Effector CD8-positive, alpha-beta T cell (primary cell): ENCODE measurements around the gene CCN5.
"Not testable (repeated sequence)": the region's sequence is repeated elsewhere in the genome, so short reads cannot be mapped to it uniquely, and the experiment has no call there.

Experiments used
- DNase-seq: peaks from one replicate; lab custom pipeline; 2025; lab: John Stamatoyannopoulos, UW

CCN5 gene

DNA sequence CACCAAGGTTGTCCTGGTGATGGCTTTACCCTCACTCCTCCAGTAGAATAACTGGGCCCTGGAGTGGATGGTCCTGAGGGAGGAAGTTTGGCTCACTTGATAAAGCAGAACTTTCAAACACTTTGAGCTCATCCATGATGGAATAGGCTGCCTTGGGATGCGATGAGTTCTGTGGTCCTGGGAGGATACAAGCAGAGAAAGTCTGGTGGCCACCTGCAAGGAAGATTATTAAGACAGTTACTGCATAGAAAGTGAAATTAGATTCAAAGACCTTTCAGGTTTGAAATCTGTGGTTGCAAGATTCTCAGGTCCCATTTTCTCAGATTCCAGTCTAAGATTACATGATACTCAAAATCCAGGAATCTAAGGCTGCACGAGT is 19.9 kb upstream of the CCN5 start:
- no peak for DNase-seq

DNA sequence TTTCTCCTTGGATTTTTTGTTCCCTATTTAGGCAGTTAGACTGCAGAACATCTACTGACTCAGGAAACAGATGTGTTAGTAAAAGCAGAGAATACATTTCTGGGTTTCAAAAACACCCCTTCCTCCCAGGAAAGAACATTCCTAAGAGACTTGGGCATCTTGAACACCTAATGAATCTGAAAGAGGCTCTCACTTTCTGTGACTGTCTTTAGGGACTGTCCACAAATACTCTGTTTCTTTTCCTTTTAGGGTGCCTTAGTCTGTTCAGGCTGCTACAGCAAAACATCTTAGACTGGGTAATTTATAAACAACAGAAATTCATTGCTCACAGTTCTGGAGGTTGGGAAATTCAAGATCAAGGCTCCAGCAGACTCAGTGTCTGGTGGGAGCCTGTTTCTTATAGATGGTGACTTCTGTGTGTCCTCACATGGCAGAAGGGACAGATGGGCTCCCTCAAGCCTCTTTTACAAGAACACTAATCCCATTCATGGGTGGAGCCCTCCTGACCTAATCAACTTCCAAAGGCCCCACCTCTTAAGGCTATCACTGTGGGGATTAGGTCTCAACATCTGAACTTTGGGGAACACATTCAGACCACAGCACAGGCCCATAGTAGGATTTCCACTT is 19.4 kb upstream of the CCN5 start:
- DNase-seq: no peak

DNA sequence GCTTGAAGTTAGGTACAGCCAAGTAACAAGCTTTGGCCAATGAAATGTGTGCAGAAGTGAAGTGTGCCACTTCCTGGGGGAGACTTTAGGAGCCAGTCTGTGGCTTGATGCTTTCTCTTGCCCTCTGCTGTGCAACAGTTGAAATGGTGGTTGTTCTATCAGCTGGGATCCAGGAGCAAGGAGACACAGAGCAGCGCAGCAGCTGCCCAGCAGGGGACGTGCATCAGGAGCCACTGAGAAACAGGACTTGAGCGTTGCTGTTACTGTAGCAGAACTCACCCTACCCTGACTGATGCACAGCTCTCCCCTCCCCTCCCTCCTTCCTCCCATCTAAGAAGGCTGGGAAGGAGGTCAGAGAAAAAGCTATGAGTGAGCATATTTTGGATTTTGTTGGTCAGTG is 18.9 kb upstream of the CCN5 start:
- no peak for DNase-seq

DNA sequence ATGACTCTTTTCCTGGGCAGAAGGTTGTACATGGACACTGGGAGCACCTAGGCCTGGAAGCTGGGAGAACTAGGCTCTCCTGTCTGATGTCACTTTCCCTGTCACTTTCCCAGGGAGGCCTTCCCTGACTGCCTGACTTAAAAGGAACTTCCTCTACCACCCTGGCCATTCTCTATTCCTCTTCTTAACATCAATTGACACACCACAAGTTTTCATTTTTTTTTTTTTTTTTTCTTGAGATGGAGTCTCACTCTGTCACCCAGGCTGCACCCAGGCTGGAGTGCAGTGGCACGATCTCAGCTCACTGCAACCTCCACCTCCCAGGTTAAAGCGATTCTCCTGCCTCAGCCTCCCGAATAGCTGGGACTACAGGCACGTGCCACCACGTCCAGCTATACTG is 18.1 kb upstream of the CCN5 start:
- not testable (repeated sequence) for DNase-seq

DNA sequence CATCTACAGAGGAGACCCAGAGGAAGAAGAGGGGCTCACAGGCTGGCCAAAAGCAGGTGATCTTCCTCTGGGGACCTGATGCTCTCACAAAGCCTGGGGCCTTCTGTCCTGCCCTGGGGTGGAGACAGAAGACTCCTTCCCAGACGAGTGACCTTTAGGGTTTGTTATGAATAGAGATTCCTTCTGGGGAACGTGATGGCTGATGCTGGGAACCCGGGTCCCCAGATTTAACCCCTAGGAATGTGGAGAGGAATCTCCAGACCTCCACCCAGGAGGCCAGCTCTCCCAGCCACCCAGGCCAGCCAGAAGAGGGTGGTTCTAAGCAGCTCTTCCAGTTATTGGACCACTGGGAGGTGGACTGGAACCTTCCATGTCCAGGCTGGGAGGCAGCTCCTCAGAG is 16.8 kb upstream of the CCN5 start:
- no peak for DNase-seq

DNA sequence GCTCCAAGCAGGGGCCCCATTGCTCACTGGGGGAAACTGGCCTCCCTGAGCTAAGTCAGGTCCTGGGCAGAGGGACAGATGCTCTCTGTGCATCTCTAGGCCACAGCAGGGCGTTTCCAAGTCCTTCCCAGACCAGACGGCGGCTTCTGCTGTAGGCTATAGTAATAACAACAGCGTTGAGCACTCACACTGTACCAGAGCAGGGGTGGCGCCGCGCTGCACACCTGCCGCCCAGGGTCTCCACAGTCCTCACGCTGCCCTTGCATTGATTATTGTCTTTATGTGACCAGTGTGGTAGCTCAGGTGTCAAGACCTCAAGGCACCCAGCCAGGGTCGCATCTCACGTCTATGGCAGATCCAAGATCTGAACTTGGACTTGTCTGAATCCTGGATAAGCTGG is 14.9 kb upstream of the CCN5 start:
- no peak for DNase-seq

DNA sequence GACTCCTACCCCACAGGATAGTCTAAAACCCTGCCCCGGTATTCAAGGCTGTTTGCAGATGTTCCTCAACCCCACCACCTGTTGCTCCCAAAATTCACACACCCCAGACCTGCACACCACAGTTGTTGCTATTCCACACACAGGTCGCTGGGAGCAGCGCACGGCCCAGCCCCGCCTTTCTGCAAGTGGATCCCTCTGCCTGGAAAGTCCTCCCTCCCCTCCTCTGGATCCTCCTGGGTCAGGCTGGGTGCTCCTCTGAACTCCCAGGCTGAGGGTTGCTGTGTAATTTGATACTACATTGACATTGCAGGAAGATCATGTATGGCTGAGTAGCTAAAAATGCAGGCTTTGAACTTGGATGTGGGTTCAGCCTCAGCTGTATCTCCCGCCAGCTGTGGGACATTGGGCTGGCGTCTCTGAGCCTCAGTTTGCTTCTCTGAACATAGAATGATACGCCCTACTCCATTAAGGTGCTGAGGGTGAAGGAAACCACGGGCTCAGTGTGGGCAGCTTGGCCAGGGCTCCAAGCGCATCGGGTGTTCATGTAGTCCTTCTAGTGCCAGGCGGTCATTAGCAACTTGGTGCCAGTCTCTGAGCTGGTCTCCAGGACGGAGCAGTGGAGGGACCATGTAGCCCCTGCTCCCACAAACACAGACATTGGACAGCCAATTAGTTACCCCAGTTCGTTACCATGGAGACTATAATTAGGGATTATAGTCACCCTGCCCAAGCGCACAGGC is 13.9 kb upstream of the CCN5 start:
- DNase-seq: no peak

DNA sequence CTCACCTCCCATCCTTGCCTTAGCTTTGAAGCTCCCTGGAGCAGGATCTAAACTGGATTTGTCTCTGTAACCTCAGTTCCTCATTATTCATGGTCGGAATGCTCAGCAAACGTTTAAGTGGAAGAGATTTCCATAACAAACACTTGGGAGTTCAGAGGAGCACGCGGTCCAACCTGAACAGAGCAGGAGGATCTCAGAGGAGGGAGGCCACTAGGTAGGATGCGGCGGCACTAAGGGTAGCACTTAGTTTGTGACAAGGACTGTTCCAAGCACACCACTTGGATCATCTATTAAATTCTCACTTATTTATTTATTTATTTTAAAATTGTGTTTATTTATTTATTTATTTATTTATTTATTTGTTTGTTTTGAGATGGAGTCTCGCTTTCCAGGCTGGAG is 13.3 kb upstream of the CCN5 start:
- DNase-seq: no peak

DNA sequence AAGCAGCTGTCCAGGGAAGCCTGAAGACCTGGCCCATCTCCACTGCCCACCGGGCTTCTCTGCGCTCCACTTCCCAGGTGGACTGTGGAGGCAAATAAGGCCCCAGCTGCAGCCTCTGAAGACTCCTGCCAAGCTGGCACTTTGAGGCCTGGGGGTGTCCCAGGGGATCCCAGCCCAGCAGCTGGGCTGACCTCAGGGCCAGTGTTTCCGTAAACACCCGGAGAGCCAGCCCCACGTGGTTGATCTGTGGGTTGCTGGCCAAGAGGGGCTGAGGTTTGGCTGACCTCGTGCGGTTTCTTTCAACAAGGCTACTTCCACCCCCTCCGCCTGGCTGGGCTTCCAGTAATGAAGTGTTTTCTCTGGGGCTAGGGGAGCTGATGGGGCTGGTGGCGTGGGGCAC is 12.4 kb upstream of the CCN5 start:
- DNase-seq: no peak

DNA sequence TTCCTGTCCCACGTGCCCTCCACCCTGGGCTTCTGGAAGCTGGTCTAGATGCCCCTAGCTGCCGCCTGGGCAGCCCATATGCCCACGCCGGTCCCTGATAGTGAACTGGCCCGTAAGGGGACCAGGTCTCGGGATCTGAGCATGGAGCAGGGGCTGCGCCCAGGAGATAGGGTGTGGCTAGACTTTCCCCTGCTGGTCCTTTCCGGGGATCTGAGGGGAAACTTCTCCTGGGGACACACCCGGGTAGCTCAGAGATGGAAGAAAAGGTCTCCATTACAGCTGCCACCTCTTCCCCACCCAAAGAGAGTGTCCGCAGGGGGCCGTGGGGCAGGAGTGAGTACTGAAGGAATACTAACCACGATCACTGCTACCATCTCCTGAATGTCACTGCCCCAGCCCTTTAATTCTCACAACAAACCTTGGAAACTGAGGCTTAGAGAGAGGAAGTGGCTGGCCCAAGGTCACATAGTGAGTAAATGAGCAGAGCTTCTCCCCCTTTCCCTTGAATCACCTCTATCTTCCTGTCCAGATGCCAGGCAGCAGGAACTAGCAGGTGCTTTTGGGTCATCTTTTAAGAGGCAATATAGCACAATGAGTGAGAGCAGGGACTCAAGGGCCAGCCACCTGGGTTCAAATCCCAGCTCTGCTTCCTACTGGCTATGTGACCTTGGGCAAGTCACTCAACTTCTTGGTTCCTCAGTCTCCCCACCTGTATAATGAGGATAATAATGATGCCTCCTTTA is 11.8 kb upstream of the CCN5 start:
- no peak for DNase-seq

DNA sequence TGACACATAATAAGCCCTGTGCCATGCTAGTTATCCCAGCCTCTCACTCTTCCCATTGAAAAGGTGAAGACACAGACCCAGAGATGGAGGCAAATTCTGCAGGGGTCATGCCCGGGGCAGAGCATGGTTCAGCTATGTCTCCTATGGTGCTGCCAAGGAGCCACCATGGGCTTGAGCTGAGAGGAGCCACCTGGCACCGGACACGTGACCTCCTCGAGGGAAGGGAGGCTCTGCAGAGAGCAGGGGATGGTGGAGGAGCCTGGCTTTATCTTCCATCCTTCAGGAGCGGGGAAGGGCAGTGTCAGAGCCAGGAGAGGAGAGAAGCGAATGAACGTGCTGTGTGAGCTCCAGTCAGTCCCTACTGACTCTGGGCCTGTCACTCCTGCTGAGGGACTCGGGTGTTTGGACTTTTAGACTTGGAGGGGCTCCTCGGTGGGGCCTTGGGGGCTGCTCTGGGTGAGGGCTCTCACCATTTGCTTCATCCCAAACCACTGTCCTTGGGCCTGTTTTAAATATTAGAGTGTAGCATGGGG is 11.1 kb upstream of the CCN5 start:
- no peak for DNase-seq

DNA sequence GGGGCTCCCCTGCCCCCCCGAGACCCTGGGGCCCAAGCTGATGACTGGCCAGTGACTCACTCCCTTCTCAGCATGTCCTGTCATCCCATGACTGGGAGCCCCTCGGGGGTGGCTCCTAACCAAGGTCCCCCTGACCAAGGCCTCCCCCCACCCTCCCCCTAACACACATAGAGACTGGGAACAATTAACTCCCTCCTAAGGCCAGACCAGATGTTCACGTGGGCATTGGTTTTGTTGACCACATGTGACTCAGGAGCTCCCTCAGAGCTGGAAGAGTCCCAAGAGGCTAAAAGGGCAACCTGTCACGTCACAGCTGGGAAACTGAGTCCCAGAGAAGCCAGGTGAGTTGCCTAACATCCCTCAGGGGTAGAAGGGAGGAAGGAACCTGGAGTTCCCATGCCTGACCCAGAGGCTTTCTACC is 10.6 kb upstream of the CCN5 start:
- no peak for DNase-seq

DNA sequence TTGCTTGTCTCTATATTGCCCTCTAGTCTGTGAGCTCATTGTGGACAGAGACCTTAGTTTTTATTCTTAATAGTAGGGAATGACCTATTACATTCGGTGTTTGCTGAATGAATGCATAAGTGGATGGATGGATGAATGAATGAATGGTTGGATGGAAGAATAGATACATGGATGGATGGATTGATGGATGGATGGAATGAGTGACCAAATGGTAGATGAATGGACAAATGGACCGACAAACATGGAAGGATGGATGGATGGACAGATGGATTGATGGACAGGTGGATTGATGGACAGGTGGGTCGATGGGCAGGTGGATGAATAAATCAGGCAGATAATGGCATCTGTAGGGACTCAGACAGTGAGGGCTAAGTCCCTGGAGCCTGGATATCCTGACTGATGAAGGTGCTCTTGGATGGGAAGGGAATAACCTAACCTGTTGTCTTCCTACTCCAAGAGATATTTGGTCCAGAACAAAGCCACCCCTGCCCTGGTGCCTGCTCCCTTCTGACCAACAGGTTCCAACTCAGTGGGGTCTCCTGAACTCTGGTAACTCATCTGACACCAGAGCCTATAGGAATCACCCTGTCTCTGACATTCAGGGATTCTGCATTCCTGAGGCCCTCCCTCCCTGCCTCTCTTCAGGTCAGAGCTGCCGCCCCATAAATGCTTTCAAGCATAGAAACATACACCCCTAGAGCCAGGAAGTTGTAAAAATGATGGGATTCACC is 9.6 kb upstream of the CCN5 start:
- no peak for DNase-seq

DNA sequence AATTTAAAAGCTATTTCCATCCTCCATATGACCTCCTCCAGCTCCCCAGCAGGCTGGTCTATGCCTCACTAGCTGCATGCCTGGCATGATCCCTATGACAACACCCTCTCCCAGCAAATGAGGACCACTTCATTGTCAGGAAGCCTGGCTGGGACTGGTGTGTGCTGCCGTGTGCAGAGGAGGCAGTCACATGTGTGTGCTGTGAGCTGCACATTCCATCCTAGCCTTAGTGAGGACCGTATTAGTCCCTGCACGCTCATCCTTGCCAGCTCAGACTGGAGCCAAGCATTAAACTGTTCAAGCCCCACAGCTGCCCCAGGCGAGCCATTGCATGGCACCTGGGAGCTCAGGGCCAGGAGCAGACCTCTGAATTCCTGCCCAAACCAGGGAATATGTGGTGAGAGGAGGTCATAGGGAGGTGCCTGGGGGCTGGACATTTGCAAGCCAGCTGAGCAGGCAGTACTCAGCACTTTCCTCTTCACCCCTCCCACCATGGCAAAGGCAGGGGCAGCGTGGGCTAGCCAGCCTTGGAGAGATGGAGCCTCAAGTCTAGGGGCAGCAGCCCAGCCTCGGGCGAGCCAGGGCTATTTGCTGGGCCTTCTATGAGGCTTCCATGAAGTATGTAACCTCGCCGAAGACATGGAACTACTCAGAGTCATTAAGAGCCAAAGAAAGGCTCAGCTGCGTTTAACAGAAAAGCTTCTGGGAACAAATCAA is 8.7 kb upstream of the CCN5 start:
- DNase-seq: no peak

DNA sequence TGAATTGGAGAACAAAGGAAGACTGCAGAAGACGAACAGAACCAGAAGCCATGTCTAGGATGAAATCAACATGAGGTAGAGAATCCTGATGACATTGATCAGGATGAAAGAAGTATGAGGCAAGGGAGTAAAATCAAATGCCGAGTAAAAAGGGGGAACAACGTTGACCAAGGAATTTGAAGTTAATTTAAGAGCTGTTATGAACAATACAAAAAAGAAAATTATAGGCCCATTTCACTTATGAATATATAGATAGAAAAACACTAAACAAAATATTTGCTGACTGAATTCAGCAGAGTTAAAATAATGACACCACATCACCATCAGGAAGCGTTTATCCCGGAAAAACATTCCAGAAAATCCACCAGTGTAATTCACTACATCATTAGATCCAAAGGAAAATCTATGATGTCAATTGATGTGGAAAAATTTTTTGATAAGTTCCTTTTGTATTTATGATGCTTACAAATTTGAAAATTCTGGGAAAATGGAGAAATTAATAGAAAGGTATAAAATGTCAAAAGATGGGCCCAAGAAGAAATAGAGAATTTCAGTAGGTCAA is 8.1 kb upstream of the CCN5 start:
- DNase-seq: no peak

DNA sequence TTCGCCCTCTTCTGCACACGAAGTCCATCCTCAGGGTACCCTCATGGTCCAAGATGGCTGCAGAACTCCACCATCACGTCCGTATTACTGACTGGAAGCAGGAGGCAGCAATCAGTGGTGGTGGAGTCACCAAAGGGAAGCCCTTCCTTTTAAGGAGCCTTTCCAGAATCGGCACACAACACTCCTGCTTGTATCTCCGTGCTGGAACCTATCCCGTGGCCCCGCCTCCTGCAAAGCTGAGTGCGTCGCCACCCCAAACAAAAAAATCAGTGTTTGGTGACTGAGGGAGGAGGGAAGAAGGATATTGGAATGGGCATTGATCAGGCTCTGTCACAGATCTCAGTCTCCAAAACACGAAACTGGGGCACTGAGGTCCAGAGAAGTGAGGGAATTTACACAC is 5.8 kb upstream of the CCN5 start:
- DNase-seq: no peak

DNA sequence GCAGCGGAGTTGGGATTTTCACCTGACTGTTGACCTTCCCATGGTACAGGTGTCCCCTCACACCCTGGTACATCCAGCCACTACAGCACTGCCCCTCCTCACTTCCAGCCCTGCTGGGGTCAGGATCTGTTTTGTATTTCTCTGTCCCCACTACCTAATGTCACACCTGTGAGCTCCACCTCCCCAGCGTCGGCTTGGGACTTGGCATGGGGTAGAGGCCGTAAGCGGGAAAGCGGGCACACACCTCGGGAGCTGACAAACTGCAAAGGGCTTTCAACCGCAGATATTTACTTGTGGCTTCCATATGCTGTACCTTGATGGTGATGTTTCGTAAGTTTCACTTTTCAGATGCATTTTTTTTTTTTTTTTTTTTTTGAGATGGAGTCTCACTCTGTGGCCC is 5.4 kb upstream of the CCN5 start:
- no peak for DNase-seq

DNA sequence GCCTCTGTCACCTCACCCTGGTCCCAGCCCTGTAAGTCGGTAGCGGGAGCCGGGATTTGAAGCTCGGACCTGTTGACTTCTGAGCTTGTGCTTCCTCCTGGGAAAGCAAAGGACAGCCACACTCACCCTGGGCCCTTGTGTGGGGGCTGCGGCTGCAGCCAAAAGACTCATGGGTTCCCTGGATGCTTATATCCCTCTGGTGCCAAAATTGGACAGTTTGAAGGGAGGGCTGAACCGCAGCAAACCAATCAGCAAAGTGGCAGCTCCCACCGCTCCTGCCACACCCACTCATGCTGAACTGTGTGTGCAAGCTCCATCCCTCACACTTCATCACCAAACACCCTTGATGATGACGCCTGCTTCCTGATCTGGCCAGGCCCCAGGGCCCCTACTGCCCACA is 3.9 kb upstream of the CCN5 start:
- DNase-seq: no peak

DNA sequence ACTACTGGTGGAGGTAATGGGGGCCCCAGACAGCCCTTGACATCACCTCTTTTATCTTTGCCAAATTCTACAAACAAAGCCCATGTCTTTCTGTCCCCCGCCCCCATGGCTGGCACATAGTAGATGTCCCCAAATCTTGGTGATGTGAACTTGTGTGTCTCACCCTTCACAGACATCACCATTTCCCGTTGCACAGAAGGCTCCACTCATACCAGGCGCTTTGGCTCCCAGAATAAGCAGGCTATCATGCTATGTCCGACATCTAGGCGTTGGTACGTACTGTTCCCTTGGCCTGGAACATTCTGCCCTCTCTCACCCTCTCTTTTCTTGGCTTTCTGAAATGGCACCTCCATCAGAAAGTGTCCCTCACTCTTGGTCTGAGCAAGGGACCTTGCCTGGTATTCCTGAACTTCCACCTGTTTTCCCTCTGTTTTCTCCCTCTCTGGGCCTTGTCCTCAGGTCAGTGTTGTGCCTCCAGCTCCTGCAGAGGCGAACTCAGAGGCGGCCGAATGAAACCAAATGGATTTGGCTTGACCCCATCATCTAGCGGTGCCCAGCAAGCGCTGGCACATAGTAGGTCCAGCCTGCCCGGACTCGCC is 968 bp upstream of the CCN5 start:
- DNase-seq: no peak

DNA sequence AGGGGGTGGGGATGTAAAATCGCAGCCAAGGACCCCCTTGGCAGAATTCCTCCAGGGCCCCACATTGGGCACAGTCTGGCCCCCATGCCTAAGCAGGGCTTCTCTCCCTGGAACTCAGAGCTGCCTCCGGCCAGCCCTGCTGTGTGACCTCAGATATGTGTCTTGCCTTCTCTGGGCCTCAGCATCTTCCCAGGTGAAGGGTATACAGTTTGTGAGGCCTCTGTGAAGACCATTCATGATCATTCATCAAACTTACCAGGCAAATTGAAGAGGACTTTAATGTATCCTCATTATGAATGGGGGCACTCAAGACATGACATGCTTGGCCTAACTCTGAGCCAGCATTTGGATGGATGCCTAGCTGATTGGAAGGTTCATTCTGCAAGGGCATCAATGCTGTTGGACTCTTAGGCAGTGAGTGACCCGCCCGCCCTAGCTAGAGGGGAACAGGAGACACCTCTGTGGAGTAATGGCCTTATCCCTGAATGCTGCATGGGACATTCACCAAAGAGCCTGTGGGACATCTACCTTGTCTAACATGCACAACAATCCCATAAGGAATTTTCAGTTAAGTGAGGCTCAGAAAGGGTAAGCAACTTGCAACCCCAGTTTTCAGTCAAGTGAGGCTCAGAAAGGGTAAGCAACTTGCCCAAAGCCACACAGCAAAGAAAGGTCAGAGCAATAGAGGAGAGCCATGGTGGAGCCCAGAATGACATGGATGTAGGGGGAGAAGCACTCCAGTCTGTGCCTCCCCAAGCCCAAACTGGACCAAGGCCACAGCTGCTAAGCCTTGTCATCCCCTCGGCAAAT is 535 bp downstream of the CCN5 start:
- no peak for DNase-seq
